Cardiac fibroblast (primary cell): Measurements from ENCODE around the gene SMARCAD1.

Source experiments
- DNase-seq, 2 donors: peaks; one replicate each; pipeline versions ENCODE4 v3.0.0 to v3.0.0-alpha.2; 2010; ENCODE audit warnings: low read depth in 2 of 2
- H3K4me3 ChIP-seq, 2 donors: replicated peaks in 1 of 2; 1 replicate in 1 of 2; 2 replicates in 1 of 2; pipeline ENCODE4 v1.5.1; 2011; ENCODE audit warnings: low read depth in 2 of 2, low read length in 2 of 2, mild to moderate bottlenecking in 2 of 2, moderate library complexity in 1 of 2
- CTCF ChIP-seq: IDR thresholded peaks from one replicate; pipeline ENCODE4 v1.5.1; 2011; ENCODE audit warnings: low read depth, mild to moderate bottlenecking, low read length, inconsistent platforms

SMARCAD1 gene

GRCh38 chr4:94207469-94208224, at the start of gene SMARCAD1:
Gene SMARCAD1 (plus strand): TSS chr4:94207865. CDS start chr4:94208395, 530 bp downstream.
- peak; percentile 97 to 99 for DNase-seq
- H3K4me3 ChIP-seq = peak within 1 kb of the TSS; percentile 77 to 87
- TF ChIP-seq CTCF = no peak

GRCh38 chr4:94158883-94159282, 48.8 kb upstream of the SMARCAD1 start:
- DNase-seq = no peak
- no peak overlapping the region for H3K4me3 ChIP-seq
- TF ChIP-seq CTCF = no peak

GRCh38 chr4:94159790-94160189, 47.9 kb upstream of the SMARCAD1 start:
- TF ChIP-seq CTCF = no peak
- no peak for DNase-seq

GRCh38 chr4:94160774-94161173, 46.9 kb upstream of the SMARCAD1 start:
- no peak overlapping the region for H3K4me3 ChIP-seq
- TF ChIP-seq CTCF = no peak
- DNase-seq = no peak

More at GRCh38 chr4:94159790-94160189, 47.9 kb upstream of the SMARCAD1 start:
- no peak overlapping the region for H3K4me3 ChIP-seq

- no peak for DNase-seq
- no peak for TF ChIP-seq CTCF
- no peak overlapping the region for H3K4me3 ChIP-seq
These were observed 42.4 kb upstream of the SMARCAD1 start for GRCh38 chr4:94165256-94165655.

- TF ChIP-seq CTCF = no peak
- H3K4me3 ChIP-seq = no peak overlapping the region
- DNase-seq = no peak
These were observed 39.3 kb upstream of the SMARCAD1 start for GRCh38 chr4:94168321-94168720.
